Body of pancreas (tissue), 4 donors: Measurements from ENCODE around the gene ADAMTS17.

Experiments used
- CTCF ChIP-seq, 7 experiments: fragments of 450-650 bp in 4 of 7; fragments of 200-600 bp in 3 of 7; sonication (generic) in 3 of 7; IDR thresholded peaks; one replicate each; pipeline ENCODE4 v1.5.1; 2016 to 2019; ENCODE audit warnings: antibody characterized with exemption in 7 of 7
- POLR2A ChIP-seq, 3 donors: fragments of 450-650 bp; IDR thresholded peaks; one replicate each; pipeline ENCODE4 v1.6.1; 2016; ENCODE audit warnings: antibody characterized with exemption in 3 of 3, mild to moderate bottlenecking in 2 of 3

DNA sequence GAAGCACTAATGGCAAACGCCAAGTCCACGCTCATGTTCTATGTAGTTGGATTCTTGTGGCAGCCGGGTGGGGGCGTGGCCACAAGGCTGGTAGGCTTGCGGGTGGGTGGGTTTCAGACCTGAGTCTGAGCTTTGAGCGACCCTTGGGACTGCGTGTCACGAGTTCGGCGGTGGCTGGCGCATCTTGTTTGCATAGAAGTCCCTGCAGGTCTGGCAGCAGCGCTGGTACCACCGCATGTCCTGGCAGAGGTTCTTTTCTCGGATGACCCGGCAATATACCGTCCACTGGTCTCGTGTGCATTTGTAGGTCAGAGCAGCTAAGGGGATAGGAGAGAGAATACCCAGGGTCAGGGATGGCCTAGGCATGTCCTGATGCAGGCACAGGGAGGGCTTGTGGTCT, 367.5 kb downstream of the ADAMTS17 start:
- no peak for TF ChIP-seq CTCF (IDR thresholded peaks at IDR 0.05)
- TF ChIP-seq POLR2A (IDR thresholded peaks at IDR 0.05), result no peak
